GM11168 (cell line): ENCODE results near the gene PPP1R37.

Source experiments
- in situ Hi-C: fragments of 300-500 bp; cut with MboI; formaldehyde crosslinking; loops from one replicate; pipeline ENCODE4 v1.12.0; 2022; ENCODE audit warnings: low sequenced_read_pairs; ENCODE audit not compliant: unreplicated experiment

PPP1R37 gene

GRCh38 chr19:45184115-45184514 is 91.1 kb downstream of the PPP1R37 start:
- in situ Hi-C loops, result no loop called here

- in situ Hi-C loops, result no loop called here
Observed at GRCh38 chr19:45186509-45187334, 93.7 kb downstream of the PPP1R37 start.

- in situ Hi-C loops, result no loop called here
Observed at GRCh38 chr19:45187421-45188100, 94.6 kb downstream of the PPP1R37 start.

- in situ Hi-C loops, result no loop called here
Observed at GRCh38 chr19:45189971-45190370, 97.0 kb downstream of the PPP1R37 start.

- in situ Hi-C loops, result no loop called here
Observed at GRCh38 chr19:45191375-45191774, 98.4 kb downstream of the PPP1R37 start.

GRCh38 chr19:45195764-45196163 is 102.8 kb downstream of the PPP1R37 start:
- in situ Hi-C loops, result no loop called here
